Peyer's patch (tissue), 4 donors: ENCODE results near the gene PCYT1B.

Experiments used
- CTCF ChIP-seq, 6 experiments: fragments of 450-650 bp in 4 of 6; fragments of 200-600 bp in 2 of 6; sonication (generic) in 1 of 6; IDR thresholded peaks; one replicate each; pipeline ENCODE4 v1.5.1; 2017 to 2019; ENCODE audit warnings: antibody characterized with exemption in 6 of 6, mild to moderate bottlenecking in 3 of 6, moderate library complexity in 1 of 6
- POLR2A ChIP-seq, 2 donors: fragments of 450-650 bp; IDR thresholded peaks; one replicate each; pipeline ENCODE4 v1.5.1; 2017; ENCODE audit warnings: antibody characterized with exemption in 2 of 2, mild to moderate bottlenecking in 2 of 2, moderate library complexity in 2 of 2

- TF ChIP-seq CTCF (IDR thresholded peaks at IDR 0.05) (no peak), POLR2A (IDR thresholded peaks at IDR 0.05) (no peak)
Observed at GRCh38 chrX:24629701-24630100, 17.4 kb downstream of the PCYT1B start.
